SK-N-MC (cell line): ENCODE results near the gene TRMT6.

Source experiments
- EZH2 ChIP-seq: fragments of 200-600 bp; sonication (generic); IDR thresholded peaks from one replicate; pipeline ENCODE4 v1.6.1; 2017; ENCODE audit warnings: antibody characterized with exemption
- POLR2AphosphoS5 ChIP-seq: IDR thresholded peaks from 2 replicates; pipeline ENCODE4 v1.6.1; 2012; ENCODE audit warnings: mild to moderate bottlenecking, low read depth, low read length, borderline replicate concordance

DNA sequence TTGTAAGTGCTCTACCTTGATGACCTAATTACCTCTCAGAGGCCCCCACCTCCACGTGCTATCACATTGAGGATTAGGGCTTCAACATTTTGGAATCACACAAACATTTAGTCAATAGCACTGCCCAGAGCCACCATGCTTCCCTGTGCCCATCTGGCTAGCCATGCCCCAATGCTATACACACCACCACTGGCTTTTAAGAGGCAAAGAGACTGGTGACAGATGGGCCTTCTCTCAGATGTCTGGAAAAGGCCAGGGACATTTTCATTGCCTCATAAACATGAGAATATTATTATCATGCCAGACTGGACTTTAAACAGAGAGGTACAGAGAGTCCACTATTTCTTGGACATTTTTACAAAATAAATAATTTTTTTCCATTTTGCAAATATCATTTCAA lies 29.8 kb downstream of the TRMT6 start:
- TF ChIP-seq EZH2 (no peak), POLR2AphosphoS5 (no peak)
